Measurements from ENCODE around the gene OXSR1. TPM values are rescaled to one million over a fixed set of nuclear protein-coding genes. Genes with fewer than 3 reads are reported as not detected.

OXSR1 gene
- total and polyA plus RNA-seq, 2 of the 13 experiments (the other 11 are each of a cell fraction or from before 2014, with no cell fraction given), result 27.4 to 32.6 TPM

GRCh38 chr3:38281895-38282686 is 116.8 kb downstream of the OXSR1 start, which contains the start of gene SLC22A14 (continued):
- no peak for TF ChIP-seq ZNF512B (CRISPR knock-in tag; IDR thresholded peaks at IDR 0.05; ENCODE audit: borderline replicate concordance)
- TF ChIP-seq ZSCAN22 (CRISPR knock-in tag; IDR thresholded peaks at IDR 0.05), result no peak
- TF ChIP-seq ZNF687 (CRISPR knock-in tag; IDR thresholded peaks at IDR 0.05), result peak; percentile 23; the same call in 1 of the 2 replicates
- TF ChIP-seq GABPA (IDR thresholded peaks at IDR 0.05; ENCODE audit: low read depth, low read length), result no peak
- no peak for TF ChIP-seq GABPA (CRISPR knock-in tag; IDR thresholded peaks at IDR 0.05; ENCODE audit: low read depth)
- no peak for TF ChIP-seq SSRP1 (CRISPR knock-in tag; IDR thresholded peaks at IDR 0.05)
- TF ChIP-seq NBN (conservative IDR thresholded peaks at IDR 0.05), result no peak
- TF ChIP-seq ZMYM3 (CRISPR knock-in tag; IDR thresholded peaks at IDR 0.05), result no peak
- no peak for TF ChIP-seq ZNF615 (CRISPR knock-in tag; IDR thresholded peaks at IDR 0.05; ENCODE audit: borderline replicate concordance)
- TF ChIP-seq ATF6 (CRISPR knock-in tag; conservative IDR thresholded peaks at IDR 0.05), result no peak
- TF ChIP-seq SALL1 (CRISPR knock-in tag; IDR thresholded peaks at IDR 0.05), result peak; percentile 30; the same call in 1 of the 2 replicates
- no peak for TF ChIP-seq GATAD2A (CRISPR knock-in tag; IDR thresholded peaks at IDR 0.05)
- TF ChIP-seq ZFX (CRISPR knock-in tag; IDR thresholded peaks at IDR 0.05; ENCODE audit: low read depth), result no peak
- no peak for TF ChIP-seq ZNF709 (CRISPR knock-in tag; IDR thresholded peaks at IDR 0.05)
- peak; percentile 65 for TF ChIP-seq CTCF (CRISPR knock-in tag; IDR thresholded peaks at IDR 0.05)
- TF ChIP-seq MTF1 (CRISPR knock-in tag; IDR thresholded peaks at IDR 0.05), result no peak
- no peak for TF ChIP-seq BRF2 (CRISPR knock-in tag; IDR thresholded peaks at IDR 0.05)
- no peak for TF ChIP-seq RARG (CRISPR knock-in tag; IDR thresholded peaks at IDR 0.05; ENCODE audit: low read depth)
